Measurements from ENCODE around the gene LCN2. TPM values are rescaled to one million over a fixed set of nuclear protein-coding genes. Genes with fewer than 3 reads are reported as not detected.

The LCN2 gene
- total and polyA plus RNA-seq, 10 of the 15 experiments (the other 5 are each of a cell fraction or from before 2014, with no cell fraction given), result not detected

DNA sequence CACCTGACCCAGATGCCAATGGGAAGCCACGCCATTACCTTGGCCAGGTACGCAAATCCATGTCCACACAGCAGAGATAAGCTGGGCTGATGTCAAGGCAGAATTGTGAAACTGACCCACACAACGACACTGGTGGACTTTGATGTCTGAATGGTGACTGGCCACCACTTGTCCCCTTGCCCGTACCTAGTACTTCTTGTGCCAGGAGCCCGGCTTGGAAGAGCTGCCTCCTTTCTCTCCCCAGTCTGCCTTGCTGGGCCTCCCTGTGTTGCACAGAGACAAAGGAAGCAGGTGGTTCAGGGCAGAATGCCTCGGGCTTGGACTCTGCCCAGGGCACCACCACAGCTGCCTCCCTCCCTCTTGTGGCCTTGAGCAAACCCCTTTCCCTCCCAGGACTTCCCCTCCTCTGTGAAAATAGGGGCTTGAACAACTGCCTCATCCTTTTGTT is 45.1 kb upstream of the LCN2 start:
- Histone ChIP-seq H3K9ac (ENCODE audit: control insufficient read depth, insufficient read depth, low read length) (no peak overlapping the region), H3K27ac (ENCODE audit: control insufficient read depth, insufficient read depth) (no peak overlapping the region), H3K9me3 (replicated peaks; ENCODE audit: control insufficient read depth, insufficient read depth, low read length) (no peaks in the 10 kb centered on the region), H3K4me1 (ENCODE audit: control insufficient read depth, insufficient read depth, low read length) (no peaks in the 10 kb centered on the region), H4K20me1 (ENCODE audit: control insufficient read depth, insufficient read depth) (no peaks in the 10 kb centered on the region), H2AFZ (ENCODE audit: control insufficient read depth, low read depth, low read length) (no peak overlapping the region), H3K79me2 (ENCODE audit: control insufficient read depth, insufficient read depth, low read length) (no peaks in the 10 kb centered on the region; the same call in 1 of the 2 replicates), H3K27me3 (replicated peaks in 1 of 2; ENCODE audit: control insufficient read depth in 2 of 2, insufficient read depth in 2 of 2, low read length in 1 of 2) (no peaks in the 10 kb centered on the region), H3K36me3 (ENCODE audit: control insufficient read depth in 2 of 2, insufficient read depth in 2 of 2, low read length in 1 of 2) (peaks cover 23 to 52% of the 10 kb centered on the region in 2 experiments), H3K4me3 (no peak overlapping the region), H3K4me2 (ENCODE audit: control insufficient read depth, insufficient read depth) (no peak overlapping the region)
- FAIRE-seq (no peak), ATAC-seq (no peak), DNase-seq (ENCODE audit: low read depth, low spot score) (no peak)
- no peak for TF ChIP-seq IKZF2 (IDR thresholded peaks at IDR 0.05)
- peak; percentile 39 for TF ChIP-seq POLR2A (IDR thresholded peaks at IDR 0.05; ENCODE audit: low read depth, low read length)
- 79% methylated on average over 6 of the region's 6 CpGs for WGBS (ENCODE audit: insufficient coverage, insufficient replicate concordance, low lambda C conversion rate, missing lambda C conversion rate)
- no TSS peak for BruUV-seq (replicated peaks)
- SMC1A ChIA-PET (ENCODE audit: uncharacterized antibody, unreplicated experiment), result interaction anchor here (1.7 kb wide), 1 partner anchor 12 kb away, joined by 3 read pairs; no protein-coding TSS in a partner anchor
- CTCF ChIA-PET, result interaction anchor here (1.1 kb wide), 2 partner anchors 12 to 21 kb away, joined by 3 to 4 read pairs; no protein-coding TSS in a partner anchor
- intact Hi-C loops (cut with micrococcal nuclease; ENCODE audit: unreplicated experiment), result no loop called here
- in situ Hi-C loops (cut with MboI), result no loop called here
- RAD21 ChIA-PET (ENCODE audit: unreplicated experiment), result no interaction called here
- POLR2A ChIA-PET, result no interaction called here

DNA sequence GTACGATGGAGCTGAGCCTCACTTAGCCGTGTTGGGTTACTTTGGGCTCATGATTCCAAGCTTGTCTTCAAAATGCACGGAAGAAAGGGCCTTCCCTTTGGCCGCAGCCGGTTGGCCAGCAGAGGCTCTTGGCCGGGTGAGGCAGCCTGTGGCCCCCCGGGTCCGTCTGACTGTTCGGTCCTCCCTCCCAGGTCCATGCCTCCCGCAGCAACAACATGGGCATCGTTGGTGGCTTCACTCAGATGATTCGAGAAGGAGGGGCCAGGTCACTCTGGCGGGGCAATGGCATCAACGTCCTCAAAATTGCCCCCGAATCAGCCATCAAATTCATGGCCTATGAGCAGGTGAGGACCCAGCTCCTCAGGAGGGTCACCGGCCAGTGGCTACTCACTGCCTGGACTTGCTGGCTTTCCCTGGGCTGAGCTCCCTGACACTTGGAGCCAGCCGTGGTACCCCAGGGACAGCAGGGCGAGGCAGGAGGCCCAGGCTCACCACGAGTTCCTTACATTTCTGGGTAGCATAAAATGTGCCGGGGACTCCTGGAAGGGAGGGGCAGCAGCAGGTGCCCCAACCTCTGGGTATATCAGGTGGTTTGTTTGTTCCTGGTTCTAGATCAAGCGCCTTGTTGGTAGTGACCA is 43.6 kb upstream of the LCN2 start:
- ChIA-PET POLR2A (no interaction called here), SMC1A (ENCODE audit: uncharacterized antibody, unreplicated experiment) (interaction anchor here (1.1 kb wide), 1 partner anchor 207 kb away, joined by 4 read pairs; no protein-coding TSS in a partner anchor), CTCF (interaction anchor here (0.7 kb wide), 1 partner anchor 10 kb away, joined by 3 read pairs; no protein-coding TSS in a partner anchor), RAD21 (ENCODE audit: unreplicated experiment) (no interaction called here)
- BruUV-seq (replicated peaks), result no TSS peak
- intact Hi-C loops (cut with micrococcal nuclease; ENCODE audit: unreplicated experiment) (no loop called here), in situ Hi-C loops (cut with MboI) (no loop called here)
- 98% methylated on average over 20 of the region's 21 CpGs for WGBS (ENCODE audit: insufficient coverage, insufficient replicate concordance, low lambda C conversion rate, missing lambda C conversion rate)
- H3K27ac ChIP-seq (ENCODE audit: control insufficient read depth, insufficient read depth), result no peak overlapping the region
- no peaks in the 10 kb centered on the region for H3K79me2 ChIP-seq (ENCODE audit: control insufficient read depth, insufficient read depth, low read length)
- no peak for TF ChIP-seq JUND (IDR thresholded peaks at IDR 0.05; ENCODE audit: low read depth, low read length)
- H3K27me3 ChIP-seq (replicated peaks in 1 of 2; ENCODE audit: control insufficient read depth in 2 of 2, insufficient read depth in 2 of 2, low read length in 1 of 2), result no peaks in the 10 kb centered on the region
- FAIRE-seq (no peak), DNase-seq (ENCODE audit: low read depth, low spot score) (no peak), ATAC-seq (no peak)
- no peaks in the 10 kb centered on the region for H3K9me3 ChIP-seq (replicated peaks; ENCODE audit: control insufficient read depth, insufficient read depth, low read length)
- no peaks in the 10 kb centered on the region for H3K4me1 ChIP-seq (ENCODE audit: control insufficient read depth, insufficient read depth, low read length)
- H4K20me1 ChIP-seq (ENCODE audit: control insufficient read depth, insufficient read depth), result no peaks in the 10 kb centered on the region
- no peak overlapping the region for H3K4me2 ChIP-seq (ENCODE audit: control insufficient read depth, insufficient read depth)
- no peak overlapping the region for H3K9ac ChIP-seq (ENCODE audit: control insufficient read depth, insufficient read depth, low read length)
- peaks cover 16 to 52% of the 10 kb centered on the region in 2 experiments for H3K36me3 ChIP-seq (ENCODE audit: control insufficient read depth in 2 of 2, insufficient read depth in 2 of 2, low read length in 1 of 2)
- H2AFZ ChIP-seq (ENCODE audit: control insufficient read depth, low read depth, low read length), result no peak overlapping the region
- no peak overlapping the region for H3K4me3 ChIP-seq

Data from GM12878 (cell line).